ENCODE measurements around the gene KIF23. TPM values are rescaled to one million over a fixed set of nuclear protein-coding genes. Genes with fewer than 3 reads are reported as not detected.

Gene KIF23
- total RNA-seq, 1 donor from 2014 or later = 2.7 TPM

- Histone ChIP-seq H3K9me3 (no peaks in the 10 kb centered on the region), H3K36me3 (no peaks in the 10 kb centered on the region), H3K4me3 (peak overlapping the region; percentile 80), H3K4me1 (no peaks in the 10 kb centered on the region), H3K27me3 (no peaks in the 10 kb centered on the region), H3K27ac (peak overlapping the region; percentile 9)
- TF ChIP-seq, protein P1, sequence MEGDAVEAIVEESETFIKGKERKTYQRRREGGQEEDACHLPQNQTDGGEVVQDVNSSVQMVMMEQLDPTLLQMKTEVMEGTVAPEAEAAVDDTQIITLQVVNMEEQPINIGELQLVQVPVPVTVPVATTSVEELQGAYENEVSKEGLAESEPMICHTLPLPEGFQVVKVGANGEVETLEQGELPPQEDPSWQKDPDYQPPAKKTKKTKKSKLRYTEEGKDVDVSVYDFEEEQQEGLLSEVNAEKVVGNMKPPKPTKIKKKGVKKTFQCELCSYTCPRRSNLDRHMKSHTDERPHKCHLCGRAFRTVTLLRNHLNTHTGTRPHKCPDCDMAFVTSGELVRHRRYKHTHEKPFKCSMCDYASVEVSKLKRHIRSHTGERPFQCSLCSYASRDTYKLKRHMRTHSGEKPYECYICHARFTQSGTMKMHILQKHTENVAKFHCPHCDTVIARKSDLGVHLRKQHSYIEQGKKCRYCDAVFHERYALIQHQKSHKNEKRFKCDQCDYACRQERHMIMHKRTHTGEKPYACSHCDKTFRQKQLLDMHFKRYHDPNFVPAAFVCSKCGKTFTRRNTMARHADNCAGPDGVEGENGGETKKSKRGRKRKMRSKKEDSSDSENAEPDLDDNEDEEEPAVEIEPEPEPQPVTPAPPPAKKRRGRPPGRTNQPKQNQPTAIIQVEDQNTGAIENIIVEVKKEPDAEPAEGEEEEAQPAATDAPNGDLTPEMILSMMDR (IDR thresholded peaks at IDR 0.05) = no peak
- intact Hi-C loops (cut with DNase I) = no loop called here
- ATAC-seq (peak; percentile 76), DNase-seq (no peak)
Measured at GRCh38 chr15:69414701-69415167, 585 bp downstream of the KIF23 start.

DNA sequence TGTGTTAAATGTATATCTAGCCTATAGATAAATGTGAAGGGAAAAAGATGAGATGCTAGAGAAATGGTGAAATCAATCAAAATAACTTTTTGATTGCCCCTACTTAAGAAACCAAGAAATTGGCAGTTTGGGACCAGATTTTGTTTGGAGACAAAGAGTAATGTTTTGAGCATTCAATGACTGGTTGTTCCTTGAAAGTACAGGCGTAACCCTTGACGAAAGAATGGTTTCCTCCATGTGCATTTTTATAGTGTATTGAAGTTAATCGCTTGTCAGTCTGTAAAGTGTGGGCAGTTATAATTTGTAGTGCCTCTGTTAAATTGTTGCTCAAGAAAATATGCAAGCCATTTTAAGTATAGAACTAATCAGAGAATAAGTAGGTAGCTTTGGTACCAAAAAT is 1.2 kb downstream of the KIF23 start:
- no peaks in the 10 kb centered on the region for H3K9me3 ChIP-seq
- no peaks in the 10 kb centered on the region for H3K4me1 ChIP-seq
- ATAC-seq = no peak
- TF ChIP-seq, protein P1 (IDR thresholded peaks at IDR 0.05) = no peak
- no peaks in the 10 kb centered on the region for H3K27me3 ChIP-seq
- no peak overlapping the region for H3K4me3 ChIP-seq
- H3K36me3 ChIP-seq = no peaks in the 10 kb centered on the region
- intact Hi-C loops (cut with DNase I) = no loop called here
- H3K27ac ChIP-seq = no peak overlapping the region
- DNase-seq = no peak

GRCh38 chr15:69417581-69417980 is 3.4 kb downstream of the KIF23 start:
- intact Hi-C loops (cut with DNase I) = no loop called here
- TF ChIP-seq, protein P1 (IDR thresholded peaks at IDR 0.05) = no peak
- Histone ChIP-seq H3K9me3 (no peaks in the 10 kb centered on the region), H3K36me3 (no peaks in the 10 kb centered on the region), H3K4me1 (no peaks in the 10 kb centered on the region), H3K27me3 (no peaks in the 10 kb centered on the region), H3K27ac (no peak overlapping the region), H3K4me3 (no peak overlapping the region)
- DNase-seq (no peak), ATAC-seq (no peak)

GRCh38 chr15:69421498-69421897 is 7.3 kb downstream of the KIF23 start:
- H3K27me3 ChIP-seq = no peaks in the 10 kb centered on the region
- intact Hi-C loops (cut with DNase I) = no loop called here
- H3K9me3 ChIP-seq = no peaks in the 10 kb centered on the region
- H3K4me1 ChIP-seq = no peaks in the 10 kb centered on the region
- TF ChIP-seq, protein P1 (IDR thresholded peaks at IDR 0.05) = no peak
- H3K36me3 ChIP-seq = no peaks in the 10 kb centered on the region
- ATAC-seq = no peak
- no peak overlapping the region for H3K27ac ChIP-seq
- no peak overlapping the region for H3K4me3 ChIP-seq
- DNase-seq = no peak

GRCh38 chr15:69422336-69422895 is 8.3 kb downstream of the KIF23 start:
- no peaks in the 10 kb centered on the region for H3K4me1 ChIP-seq
- no peaks in the 10 kb centered on the region for H3K27me3 ChIP-seq
- TF ChIP-seq, protein P1 (IDR thresholded peaks at IDR 0.05) = no peak
- ATAC-seq (no peak), DNase-seq (no peak)
- H3K36me3 ChIP-seq = no peaks in the 10 kb centered on the region
- no peaks in the 10 kb centered on the region for H3K9me3 ChIP-seq
- H3K27ac ChIP-seq = no peak overlapping the region
- H3K4me3 ChIP-seq = no peak overlapping the region
- intact Hi-C loops (cut with DNase I) = no loop called here

- ATAC-seq = no peak
- intact Hi-C loops (cut with DNase I) = no loop called here
- no peak for DNase-seq
Measured at GRCh38 chr15:69424001-69424400, 9.9 kb downstream of the KIF23 start.

More at GRCh38 chr15:69424001-69424400, 9.9 kb downstream of the KIF23 start:
- H3K4me1 ChIP-seq = no peaks in the 10 kb centered on the region
- no peak overlapping the region for H3K27ac ChIP-seq
- H3K4me3 ChIP-seq = no peak overlapping the region
- H3K9me3 ChIP-seq = no peaks in the 10 kb centered on the region
- TF ChIP-seq, protein P1 (IDR thresholded peaks at IDR 0.05) = no peak
- H3K27me3 ChIP-seq = no peaks in the 10 kb centered on the region
- H3K36me3 ChIP-seq = no peaks in the 10 kb centered on the region
